Activated CD8-positive, alpha-beta T cell treated with anti-CD3 and anti-CD28 coated beads for 36 hours (primary cell): Measurements from ENCODE around the gene RB1. TPM values are rescaled to one million over a fixed set of nuclear protein-coding genes. Genes with fewer than 3 reads are reported as not detected.
A peak's percentile ranks its signal among the peaks of the same experiment; 100 is the strongest.

ENCODE experiments used
- ATAC-seq: fragments of 200-7000 bp; cut with Tn5 transposase; one replicate; pipeline ENCODE4 v1.10.0; 2021; ENCODE audit warnings: mild to moderate bottlenecking, moderate library complexity
- CTCF ChIA-PET: fragments of 350-600 bp; sonication (Branson Sonifier 250); formaldehyde crosslinking; loops from one replicate; lab custom pipeline; 2021; ENCODE audit warnings: antibody characterized with exemption; lab: Charles Lee
- POLR2A ChIA-PET: fragments of 350-600 bp; sonication (Branson Sonifier 250); formaldehyde crosslinking; loops from one replicate; lab custom pipeline; 2021; ENCODE audit warnings: antibody characterized with exemption; lab: Charles Lee
- DNase-seq: peaks from one replicate; pipeline ENCODE4 v3.0.0-alpha.2; 2020
- H3K27ac Mint-ChIP-seq: one replicate; pipeline ENCODE4 v1.8.0; 2021; ENCODE audit warnings: mild to moderate bottlenecking, mixed read lengths
- H3K27me3 Mint-ChIP-seq: one replicate; pipeline ENCODE4 v1.8.0; 2021; ENCODE audit warnings: mixed read lengths
- H3K36me3 Mint-ChIP-seq: one replicate; pipeline ENCODE4 v1.8.0; 2021; ENCODE audit warnings: low read depth, mixed read lengths
- H3K4me1 Mint-ChIP-seq: one replicate; pipeline ENCODE4 v1.8.0; 2021; ENCODE audit warnings: low read depth, mixed read lengths
- H3K4me3 Mint-ChIP-seq: one replicate; pipeline ENCODE4 v1.8.0; 2021; ENCODE audit warnings: mild to moderate bottlenecking, moderate library complexity, mixed read lengths
- H3K9me3 Mint-ChIP-seq: one replicate; pipeline ENCODE4 v1.8.0; 2021; ENCODE audit warnings: mixed read lengths
- CTCF ChIP-seq: fragments of 200-600 bp; IDR thresholded peaks from one replicate; pipeline ENCODE4 v1.8.0; 2022; ENCODE audit warnings: antibody characterized with exemption, mild to moderate bottlenecking
- intact Hi-C: fragments of 100-400 bp; cut with micrococcal nuclease; formaldehyde crosslinking; loops from one replicate; pipeline ENCODE4 v1.10.0; 2022
- total RNA-seq, 2 experiments: library from RNA; stranded (reverse); gene quantifications; one replicate each; pipeline ENCODE4 v1.2.3, GENCODE V29; 2021

Gene RB1
- total RNA-seq, 2 experiments from 2014 or later: 26.4 to 29.2 TPM

GRCh38 chr13:48506092-48506701, 202.6 kb downstream of the RB1 start:
- ATAC-seq: peak; percentile 3
- H3K4me1 Mint-ChIP-seq: peaks cover 32% of the 10 kb centered on the region

DNA sequence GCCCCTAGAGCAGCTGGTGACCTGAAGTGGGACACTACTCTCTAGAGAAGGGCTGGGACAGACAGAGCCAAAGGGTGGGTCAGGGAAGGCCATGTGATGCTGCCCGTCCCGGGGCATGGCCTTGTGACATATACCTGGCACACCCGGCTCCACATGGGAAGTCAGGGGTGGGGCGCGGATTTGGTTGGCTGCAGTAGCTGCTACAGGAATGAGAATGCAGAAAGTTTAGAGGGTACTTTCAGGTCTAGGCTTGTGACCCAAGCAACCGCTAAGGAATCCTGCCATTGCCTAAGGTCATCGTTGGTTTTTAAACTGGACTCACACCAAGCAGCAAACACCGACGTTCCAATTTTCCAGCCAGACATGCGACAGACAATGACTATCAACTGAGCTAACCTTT, 203.5 kb downstream of the RB1 start:
- no peak for DNase-seq
- Mint-ChIP-seq H3K9me3 (peaks cover 3% of the 10 kb centered on the region), H3K27ac (no peak overlapping the region), H3K36me3 (no peaks in the 10 kb centered on the region), H3K4me3 (no peak overlapping the region), H3K27me3 (no peaks in the 10 kb centered on the region), H3K4me1 (peaks cover 32% of the 10 kb centered on the region)
- no peak for ATAC-seq
- no peak for TF ChIP-seq CTCF
- intact Hi-C loops: loop anchor here (10.0 kb wide), 1 partner anchor 272 kb away; the partner anchor contains the start of gene ITM2B
- ChIA-PET POLR2A (interaction anchor here (1.2 to 2.0 kb wide), 2 partner anchors 9 to 25 kb away, joined by 4 to 6 read pairs; partner anchors contain the start of gene RCBTB2), CTCF (interaction anchor here (0.8 to 1.0 kb wide), 3 partner anchors 18 to 74 kb away, joined by 3 read pairs; no protein-coding TSS in a partner anchor)

More at GRCh38 chr13:48506092-48506701, 202.6 kb downstream of the RB1 start:
- Mint-ChIP-seq H3K27ac (peak overlapping the region; percentile 92), H3K27me3 (no peaks in the 10 kb centered on the region), H3K4me3 (no peak overlapping the region), H3K36me3 (no peaks in the 10 kb centered on the region), H3K9me3 (peaks cover 3% of the 10 kb centered on the region)
- ChIA-PET POLR2A (interaction anchor here (0.9 to 2.0 kb wide), 4 partner anchors 10 to 26 kb away, joined by 3 to 8 read pairs (median 4); partner anchors contain the start of gene RCBTB2), CTCF (interaction anchor here (0.7 to 1.7 kb wide), 5 partner anchors 11 to 27 kb away, joined by 3 to 6 read pairs (median 4); partner anchors contain the start of gene RCBTB2)
- TF ChIP-seq CTCF: no peak
- intact Hi-C loops: loop anchor here (10.0 kb wide), 1 partner anchor 271 kb away; the partner anchor contains the start of gene ITM2B
- DNase-seq: no peak

DNA sequence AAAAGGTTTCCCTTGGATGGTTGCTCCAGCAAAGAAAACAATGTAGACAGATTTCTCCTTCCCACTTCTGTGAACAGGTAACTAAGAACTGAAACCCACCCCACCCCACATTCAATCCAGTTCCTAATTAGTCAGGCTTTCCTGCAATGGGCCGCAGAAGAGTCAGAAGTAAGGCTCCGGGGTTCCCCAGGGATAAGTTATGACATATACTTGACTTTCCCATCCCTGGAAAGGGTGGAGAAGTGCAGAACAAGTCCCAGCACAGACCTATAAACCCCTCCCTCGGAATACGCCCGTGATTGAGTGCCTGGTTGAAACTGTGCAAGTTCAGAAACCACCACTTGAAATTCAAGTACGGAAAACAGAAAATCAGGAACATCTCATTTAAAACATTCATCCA, 204.5 kb downstream of the RB1 start:
- DNase-seq: no peak
- H3K27ac Mint-ChIP-seq: no peak overlapping the region
- H3K36me3 Mint-ChIP-seq: no peaks in the 10 kb centered on the region
- TF ChIP-seq CTCF: no peak
- POLR2A ChIA-PET: no interaction called here
- peaks cover 3% of the 10 kb centered on the region for H3K9me3 Mint-ChIP-seq
- ATAC-seq: no peak
- H3K4me3 Mint-ChIP-seq: no peak overlapping the region
- H3K27me3 Mint-ChIP-seq: no peaks in the 10 kb centered on the region
- intact Hi-C loops: loop anchor here (10.0 kb wide), 1 partner anchor 273 kb away; the partner anchor contains the start of gene ITM2B
- H3K4me1 Mint-ChIP-seq: peaks cover 32% of the 10 kb centered on the region
- CTCF ChIA-PET: interaction anchor here (1.0 to 1.2 kb wide), 2 partner anchors 9 to 49 kb away, joined by 3 read pairs; no protein-coding TSS in a partner anchor

GRCh38 chr13:48510698-48511097, 207.1 kb downstream of the RB1 start:
- CTCF ChIA-PET: no interaction called here

More at GRCh38 chr13:48510698-48511097, 207.1 kb downstream of the RB1 start:
- H3K4me1 Mint-ChIP-seq: peaks cover 13% of the 10 kb centered on the region
- H3K27ac Mint-ChIP-seq: no peak overlapping the region
- H3K4me3 Mint-ChIP-seq: no peak overlapping the region
- intact Hi-C loops: no loop called here
- DNase-seq (no peak), ATAC-seq (no peak)
- POLR2A ChIA-PET: no interaction called here
- H3K27me3 Mint-ChIP-seq: no peaks in the 10 kb centered on the region
- no peaks in the 10 kb centered on the region for H3K9me3 Mint-ChIP-seq
- no peaks in the 10 kb centered on the region for H3K36me3 Mint-ChIP-seq
- no peak for TF ChIP-seq CTCF
